Endometrium (tissue), 2 donors: ENCODE measurements around the gene OR52E6.

Experiments
- FAIRE-seq: peaks from 2 replicates; lab custom pipeline; 2012; peaks lifted over from hg19 to GRCh38; lab: Jason Lieb, UNC
- donor health status: control.
- donor health status: control.

OR52E6 gene

GRCh38 chr11:5841797-5842196, at the start of gene OR52E6:
TSS of gene OR52E6 (minus strand) at chr11:5841897. CDS start at chr11:5841897, 0 bp downstream.
- FAIRE-seq = no peak

GRCh38 chr11:5891216-5891800, 49.6 kb upstream of the OR52E6 start:
- peak; percentile 23 for FAIRE-seq

- FAIRE-seq = no peak
Observed at GRCh38 chr11:5887661-5888060, 46.0 kb upstream of the OR52E6 start.

- FAIRE-seq = no peak
Observed at GRCh38 chr11:5887172-5887571, 45.5 kb upstream of the OR52E6 start.

GRCh38 chr11:5881756-5882155, 40.1 kb upstream of the OR52E6 start:
- FAIRE-seq = no peak

- no peak for FAIRE-seq
Observed at GRCh38 chr11:5880329-5880728, 38.6 kb upstream of the OR52E6 start, which contains the start of gene OR52E4. TSS of gene OR52E4 (plus strand) at chr11:5880629. CDS start at chr11:5884293, 3,664 bp downstream.

GRCh38 chr11:5878564-5878963, 36.9 kb upstream of the OR52E6 start:
- FAIRE-seq = no peak

GRCh38 chr11:5865826-5866225, 24.1 kb upstream of the OR52E6 start:
- FAIRE-seq = no peak

- no peak for FAIRE-seq
Observed at GRCh38 chr11:5857590-5857989, 15.9 kb upstream of the OR52E6 start, which contains the start of gene OR52E8. TSS of gene OR52E8 (minus strand) at chr11:5857690. CDS start at chr11:5857690, 0 bp downstream.

GRCh38 chr11:5851002-5851401, 9.3 kb upstream of the OR52E6 start:
- FAIRE-seq = no peak

- no peak for FAIRE-seq
Observed at GRCh38 chr11:5847711-5848110, 6.0 kb upstream of the OR52E6 start.

GRCh38 chr11:5846701-5847100, 5.0 kb upstream of the OR52E6 start:
- FAIRE-seq = no peak

- no peak for FAIRE-seq
Observed at GRCh38 chr11:5837695-5838094, 4.0 kb downstream of the OR52E6 start.

GRCh38 chr11:5833446-5833845, 8.3 kb downstream of the OR52E6 start:
- FAIRE-seq = no peak

GRCh38 chr11:5831196-5831829, 10.4 kb downstream of the OR52E6 start:
- FAIRE-seq = no peak

- FAIRE-seq = no peak
Observed at GRCh38 chr11:5818245-5818886, 23.3 kb downstream of the OR52E6 start.

- FAIRE-seq = no peak
Observed at GRCh38 chr11:5815534-5815933, 26.2 kb downstream of the OR52E6 start.

- FAIRE-seq = no peak
Observed at GRCh38 chr11:5809905-5810795, 31.5 kb downstream of the OR52E6 start.

- no peak for FAIRE-seq
Observed at GRCh38 chr11:5809122-5809519, 32.6 kb downstream of the OR52E6 start.

- FAIRE-seq = no peak
Observed at GRCh38 chr11:5808500-5809121, 33.1 kb downstream of the OR52E6 start, which contains the start of gene OR52N2. TSS of gene OR52N2 (plus strand) at chr11:5808924. CDS start at chr11:5820336, 11,412 bp downstream.

GRCh38 chr11:5807580-5807979, 34.1 kb downstream of the OR52E6 start:
- FAIRE-seq = no peak

- FAIRE-seq = no peak
Observed at GRCh38 chr11:5803982-5804381, 37.7 kb downstream of the OR52E6 start.
